GM19099 (cell line): Measurements from ENCODE around the gene PPFIA3.

ENCODE experiments used
- POLR2A ChIP-seq: IDR thresholded peaks from 3 replicates; pipeline ENCODE4 v1.6.1; 2011; ENCODE audit warnings: low read depth; ENCODE audit not compliant: insufficient read length; ENCODE audit errors: extremely low read depth

PPFIA3 gene

DNA sequence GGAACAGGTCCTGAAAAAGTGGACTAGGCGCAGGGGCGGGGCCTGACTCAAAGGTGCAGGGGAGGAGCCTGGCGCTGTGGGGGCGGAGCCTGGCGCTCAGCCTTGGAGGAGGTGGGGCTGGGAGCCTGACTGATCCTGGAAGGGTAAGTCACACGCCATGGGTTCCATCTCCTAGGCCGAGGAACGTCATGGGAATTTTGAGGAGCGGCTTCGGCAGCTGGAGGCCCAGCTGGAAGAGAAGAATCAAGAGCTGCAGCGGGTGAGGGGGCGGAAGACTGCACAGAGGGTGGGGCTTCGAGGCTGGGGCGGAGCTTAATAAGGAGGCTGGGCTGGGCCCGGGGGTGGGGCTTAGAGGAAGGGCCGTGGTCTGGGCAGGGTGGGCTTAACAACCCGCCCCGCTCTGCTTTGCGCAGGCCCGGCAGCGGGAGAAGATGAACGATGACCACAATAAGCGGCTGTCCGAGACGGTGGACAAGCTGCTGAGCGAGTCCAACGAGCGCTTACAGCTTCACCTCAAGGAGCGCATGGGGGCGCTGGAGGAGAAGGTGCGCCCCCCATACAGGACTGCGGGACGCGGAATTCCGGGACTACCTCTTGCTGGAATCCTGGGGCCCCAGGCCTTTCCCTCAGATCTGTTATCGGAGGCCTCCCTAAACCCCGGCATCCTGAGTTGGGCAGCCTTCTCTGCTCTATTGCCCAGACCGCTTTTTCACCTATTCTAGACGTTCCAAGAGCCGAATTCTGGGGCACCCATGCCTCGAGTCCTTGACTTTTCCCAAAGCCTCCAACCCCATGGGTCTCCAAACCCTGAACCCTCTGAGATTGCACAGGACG, 14.5 kb downstream of the PPFIA3 start:
- no peak for TF ChIP-seq POLR2A

DNA sequence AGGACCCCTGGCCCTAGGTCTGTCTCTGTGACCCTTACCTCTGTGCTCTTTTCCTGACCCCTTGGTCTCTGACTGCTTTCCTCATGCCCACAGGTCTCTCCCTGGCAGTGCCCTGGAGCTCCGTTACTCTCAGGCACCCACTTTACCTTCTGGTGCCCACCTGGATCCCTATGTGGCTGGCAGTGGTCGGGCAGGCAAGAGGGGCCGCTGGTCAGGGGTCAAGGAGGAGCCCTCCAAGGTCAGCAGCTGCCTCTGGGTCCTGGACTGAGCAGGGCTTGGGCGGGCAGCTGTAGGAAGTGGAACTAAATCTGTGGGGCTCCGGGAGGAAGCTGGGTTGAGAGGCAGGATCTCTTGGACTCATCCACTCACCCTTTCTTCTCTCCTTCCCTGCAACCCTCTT, 16.3 kb downstream of the PPFIA3 start:
- no peak for TF ChIP-seq POLR2A

DNA sequence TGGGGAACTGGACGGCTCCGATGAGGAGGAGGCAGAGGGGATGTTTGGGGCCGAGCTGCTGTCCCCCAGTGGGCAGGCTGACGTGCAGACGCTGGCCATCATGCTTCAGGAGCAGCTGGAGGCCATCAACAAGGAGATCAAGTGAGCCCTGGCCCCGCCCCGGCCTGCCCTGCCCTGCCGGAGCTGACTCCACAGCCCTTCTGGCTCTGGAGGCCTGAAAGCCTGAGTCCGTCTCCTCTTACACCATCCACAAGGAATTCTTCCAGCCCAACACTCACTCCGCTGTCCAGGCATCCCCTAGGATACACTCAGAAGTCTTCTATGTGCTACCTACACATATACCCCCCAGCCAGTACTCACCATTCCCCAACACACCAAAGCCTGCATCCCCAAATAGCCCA, 17.4 kb downstream of the PPFIA3 start:
- TF ChIP-seq POLR2A: no peak

DNA sequence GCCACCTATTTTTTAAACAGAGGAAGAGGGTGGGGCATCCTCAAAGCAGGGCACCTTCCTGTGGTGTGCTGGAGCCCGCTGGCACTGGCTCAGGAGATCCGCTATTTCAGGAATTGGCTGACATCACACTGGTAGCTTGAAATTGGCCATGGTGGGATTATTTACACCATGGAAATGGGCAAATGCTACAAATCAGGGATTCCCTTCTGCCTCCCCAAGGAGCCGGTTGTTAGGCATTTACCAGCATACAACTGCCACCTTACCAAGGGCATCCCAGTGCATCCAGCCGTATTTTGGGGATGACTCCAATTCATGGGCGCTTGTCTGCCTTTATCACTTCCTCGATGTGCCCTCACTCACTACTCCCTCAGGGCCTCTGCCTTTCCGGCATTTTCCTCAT, 21.6 kb downstream of the PPFIA3 start:
- TF ChIP-seq POLR2A: no peak

DNA sequence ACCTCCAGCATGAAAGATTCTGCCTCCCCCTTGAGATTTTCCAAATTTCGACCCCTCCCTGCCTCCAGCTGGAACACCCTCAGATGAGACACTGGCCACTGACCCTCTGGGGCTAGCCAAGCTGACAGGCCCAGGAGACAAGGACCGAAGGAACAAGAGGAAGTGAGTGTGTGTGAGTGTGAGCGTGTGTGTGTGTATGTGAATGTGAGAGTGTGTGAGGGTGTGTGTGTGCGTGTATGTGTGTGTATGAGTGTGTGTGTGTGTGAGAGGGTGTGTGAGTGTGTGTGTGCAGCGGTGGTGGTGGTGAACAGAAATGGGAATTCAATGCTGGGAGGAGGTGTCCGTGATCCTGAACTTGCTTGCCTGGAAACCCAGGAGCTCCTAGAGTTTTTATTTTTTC, 22.0 kb downstream of the PPFIA3 start:
- TF ChIP-seq POLR2A: no peak

DNA sequence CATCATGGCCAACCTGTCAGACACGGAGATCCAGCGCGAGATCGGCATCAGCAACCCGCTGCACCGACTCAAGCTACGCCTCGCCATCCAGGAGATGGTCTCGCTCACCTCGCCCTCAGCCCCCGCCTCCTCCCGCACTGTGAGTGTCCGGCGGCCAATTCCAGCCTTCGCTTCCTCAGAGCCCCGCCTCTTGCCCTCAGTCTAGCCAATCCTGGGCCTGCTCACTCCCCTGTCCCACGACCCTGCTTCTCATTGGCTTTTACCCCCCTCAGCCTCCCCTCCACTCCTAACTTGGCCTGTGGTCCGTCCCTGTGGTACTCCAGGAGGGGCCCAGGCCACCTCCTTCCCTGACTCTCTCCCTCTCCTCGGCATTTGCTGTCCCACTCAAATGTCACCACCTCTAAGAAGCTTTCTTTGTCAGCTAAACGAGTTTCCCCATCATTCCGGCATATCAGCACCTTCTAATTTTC, 23.6 kb downstream of the PPFIA3 start:
- no peak for TF ChIP-seq POLR2A

DNA sequence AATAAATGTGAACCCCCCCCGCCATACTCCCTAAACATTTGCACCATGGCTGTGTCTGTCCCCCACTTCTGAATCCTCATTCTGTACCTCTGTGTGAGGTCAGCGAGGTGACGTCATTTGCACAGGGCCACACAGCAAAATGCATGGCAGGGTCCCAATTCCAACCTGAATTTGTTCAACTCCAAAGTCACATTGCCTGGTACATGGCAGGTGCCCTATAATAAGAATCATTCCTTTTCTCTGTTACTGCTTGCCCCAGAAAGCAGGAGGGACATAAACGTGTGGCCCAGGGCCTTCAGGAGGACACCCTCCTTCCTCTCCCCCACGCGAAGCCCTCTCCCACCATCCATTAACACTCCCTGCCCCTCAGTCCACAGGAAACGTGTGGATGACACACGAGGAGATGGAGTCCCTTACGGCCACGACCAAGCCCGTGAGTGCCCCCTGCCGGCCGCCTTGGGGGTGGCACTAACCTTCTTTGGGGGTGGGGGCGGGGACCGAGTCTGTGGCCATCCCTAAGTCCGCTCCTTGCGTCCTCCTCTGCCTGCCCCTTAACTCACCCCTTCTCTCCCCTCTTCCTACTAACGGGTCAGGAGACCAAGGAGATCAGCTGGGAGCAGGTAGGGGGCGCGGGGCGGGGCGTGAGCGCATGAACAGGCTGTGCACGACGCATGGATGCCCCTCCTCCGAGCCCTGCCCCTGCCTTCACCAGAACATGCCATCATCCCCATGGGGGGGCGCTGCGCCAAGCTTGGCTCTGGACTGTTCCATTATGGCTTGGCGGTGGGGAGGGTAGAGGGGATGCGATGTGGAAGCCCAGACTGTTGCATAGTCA, 26.4 kb downstream of the PPFIA3 start:
- TF ChIP-seq POLR2A: no peak

DNA sequence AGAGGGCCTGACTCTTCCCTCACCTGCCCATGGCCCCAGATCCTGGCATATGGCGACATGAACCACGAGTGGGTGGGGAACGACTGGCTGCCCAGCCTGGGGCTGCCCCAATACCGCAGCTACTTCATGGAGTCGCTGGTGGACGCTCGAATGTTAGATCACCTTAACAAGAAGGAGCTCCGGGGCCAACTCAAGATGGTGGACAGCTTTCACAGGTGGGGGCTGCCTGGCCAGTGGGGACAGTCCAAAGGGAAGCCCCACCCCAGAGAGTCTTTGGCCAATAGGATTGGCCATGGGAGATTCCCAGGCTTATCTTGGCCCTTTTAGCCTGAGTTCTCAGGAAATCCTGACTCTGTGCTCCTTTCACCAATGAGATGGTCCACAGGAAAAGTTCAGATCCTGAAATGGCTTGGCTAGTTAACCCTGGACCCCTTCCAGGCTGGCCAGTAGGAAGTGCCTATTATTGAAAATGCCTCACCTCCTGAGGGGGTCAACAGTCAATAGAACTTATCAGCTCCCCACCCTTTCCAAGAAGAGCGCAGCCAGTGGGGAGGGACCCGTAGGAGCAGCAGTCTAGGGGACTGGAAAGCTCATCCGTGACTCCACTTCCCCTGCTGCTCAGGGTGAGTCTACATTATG, 28.8 kb downstream of the PPFIA3 start:
- TF ChIP-seq POLR2A: no peak

DNA sequence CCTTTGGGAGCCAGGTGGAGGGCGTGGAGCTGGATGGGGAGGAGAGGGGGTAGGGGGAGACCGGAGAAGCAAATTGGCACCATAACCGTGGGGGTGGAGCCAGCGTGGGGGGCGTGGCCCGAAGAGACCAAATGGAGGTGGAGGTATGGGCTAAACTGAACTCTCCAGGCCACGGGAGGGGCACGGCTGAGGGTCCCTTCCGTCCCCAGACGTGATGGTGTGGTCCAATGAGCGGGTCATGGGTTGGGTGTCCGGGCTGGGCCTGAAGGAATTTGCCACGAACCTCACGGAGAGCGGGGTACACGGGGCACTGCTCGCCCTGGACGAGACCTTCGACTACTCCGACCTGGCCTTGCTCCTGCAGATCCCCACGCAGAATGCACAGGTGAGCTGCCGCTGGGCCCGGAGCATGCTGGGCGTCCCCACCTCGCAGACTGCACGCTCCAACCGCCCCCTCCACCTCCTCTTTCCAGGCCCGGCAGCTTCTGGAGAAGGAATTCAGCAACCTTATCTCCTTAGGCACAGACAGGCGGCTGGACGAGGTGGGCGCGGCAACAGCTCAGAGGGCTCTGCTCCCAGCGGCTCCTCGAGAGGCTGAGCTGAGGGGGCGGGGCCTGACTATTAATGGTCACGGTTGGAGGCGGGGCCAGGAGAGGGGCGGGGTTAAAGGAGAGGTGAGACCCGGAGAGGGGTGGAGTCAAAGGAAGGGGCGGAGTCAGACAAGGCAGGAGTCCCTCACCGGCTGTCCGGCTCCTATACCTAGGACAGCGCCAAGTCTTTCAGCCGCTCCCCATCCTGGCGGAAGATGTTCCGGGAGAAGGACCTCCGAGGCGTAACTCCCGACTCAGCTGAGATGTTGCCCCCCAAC, 29.7 kb downstream of the PPFIA3 start:
- no peak for TF ChIP-seq POLR2A

DNA sequence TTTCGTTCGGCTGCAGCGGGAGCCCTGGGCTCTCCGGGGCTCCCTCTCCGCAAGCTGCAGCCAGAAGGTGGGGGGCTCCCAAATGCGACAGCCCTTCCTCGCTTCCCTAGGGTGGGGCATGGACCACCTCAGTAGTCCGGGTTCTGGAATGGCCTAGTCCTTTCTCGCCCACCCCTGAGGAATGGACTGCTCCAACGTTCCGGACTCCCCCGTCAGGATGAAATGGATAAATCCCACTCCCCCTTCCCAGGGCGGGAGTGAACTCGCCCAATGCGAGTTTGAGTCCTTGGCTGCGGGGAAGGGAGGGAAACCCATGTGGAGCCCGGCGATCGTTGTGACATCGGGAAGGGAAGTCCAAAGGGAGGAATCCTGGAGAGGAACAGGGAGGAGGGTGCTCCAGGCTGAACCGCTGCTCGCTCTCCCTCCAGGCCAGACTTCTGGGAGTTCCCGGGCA, 30.3 kb downstream of the PPFIA3 start:
- no peak for TF ChIP-seq POLR2A

DNA sequence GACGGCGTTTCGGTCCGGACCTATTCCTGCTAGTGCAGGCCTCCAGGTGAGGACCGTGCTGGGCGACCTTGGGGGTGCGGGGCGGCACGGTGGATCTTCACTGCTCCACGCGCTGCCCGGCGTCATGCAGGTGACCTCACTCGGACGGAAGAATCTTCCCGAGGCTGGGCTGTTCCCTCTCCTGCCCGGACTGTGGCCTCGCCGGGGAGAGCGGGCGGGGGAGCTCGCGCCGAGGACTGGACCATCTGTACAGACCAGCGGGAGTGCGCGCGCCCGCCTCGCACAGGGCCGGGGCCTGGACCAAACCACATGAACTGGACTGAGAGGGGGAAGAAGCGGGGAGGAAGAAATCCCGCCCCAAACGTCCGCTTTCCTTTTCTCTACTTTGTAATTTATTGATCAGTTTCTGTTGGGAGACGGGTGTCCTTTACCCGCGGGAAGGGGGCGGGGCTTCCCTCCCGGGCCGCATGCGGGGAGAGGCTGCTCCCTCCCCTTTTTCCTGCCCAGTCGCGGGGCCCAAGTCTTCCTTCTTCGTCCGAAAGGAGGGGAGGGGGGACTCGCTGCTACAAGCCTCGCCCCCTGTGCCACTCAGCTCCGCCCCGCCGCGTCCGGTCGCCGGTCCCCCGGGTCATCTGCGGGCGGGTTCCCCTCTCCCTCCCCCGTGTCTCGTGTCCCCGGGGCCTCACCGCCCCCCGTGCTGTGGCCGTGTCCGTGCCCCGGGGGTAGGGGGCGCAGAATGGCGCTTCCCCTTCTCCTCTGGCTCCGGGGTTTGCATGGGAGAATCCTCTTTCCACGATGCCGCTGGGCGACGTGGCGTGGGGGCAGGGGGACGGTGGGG, 31.0 kb downstream of the PPFIA3 start:
- TF ChIP-seq POLR2A: no peak

DNA sequence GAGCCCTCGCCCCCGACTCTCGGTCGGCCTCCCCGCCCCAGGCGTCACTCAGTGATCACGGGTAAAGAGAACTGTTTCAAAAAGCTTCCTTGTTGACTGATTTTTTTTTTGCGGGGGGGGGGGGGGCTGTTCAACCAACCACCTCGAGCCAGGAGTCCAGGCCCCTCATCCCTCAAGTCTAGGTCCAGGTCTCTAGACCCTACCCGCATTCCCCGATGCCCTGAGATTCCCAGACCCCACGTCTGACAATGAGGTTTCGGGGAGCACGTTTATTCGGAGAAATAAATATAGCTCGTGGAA, 31.6 kb downstream of the PPFIA3 start:
- TF ChIP-seq POLR2A: no peak

DNA sequence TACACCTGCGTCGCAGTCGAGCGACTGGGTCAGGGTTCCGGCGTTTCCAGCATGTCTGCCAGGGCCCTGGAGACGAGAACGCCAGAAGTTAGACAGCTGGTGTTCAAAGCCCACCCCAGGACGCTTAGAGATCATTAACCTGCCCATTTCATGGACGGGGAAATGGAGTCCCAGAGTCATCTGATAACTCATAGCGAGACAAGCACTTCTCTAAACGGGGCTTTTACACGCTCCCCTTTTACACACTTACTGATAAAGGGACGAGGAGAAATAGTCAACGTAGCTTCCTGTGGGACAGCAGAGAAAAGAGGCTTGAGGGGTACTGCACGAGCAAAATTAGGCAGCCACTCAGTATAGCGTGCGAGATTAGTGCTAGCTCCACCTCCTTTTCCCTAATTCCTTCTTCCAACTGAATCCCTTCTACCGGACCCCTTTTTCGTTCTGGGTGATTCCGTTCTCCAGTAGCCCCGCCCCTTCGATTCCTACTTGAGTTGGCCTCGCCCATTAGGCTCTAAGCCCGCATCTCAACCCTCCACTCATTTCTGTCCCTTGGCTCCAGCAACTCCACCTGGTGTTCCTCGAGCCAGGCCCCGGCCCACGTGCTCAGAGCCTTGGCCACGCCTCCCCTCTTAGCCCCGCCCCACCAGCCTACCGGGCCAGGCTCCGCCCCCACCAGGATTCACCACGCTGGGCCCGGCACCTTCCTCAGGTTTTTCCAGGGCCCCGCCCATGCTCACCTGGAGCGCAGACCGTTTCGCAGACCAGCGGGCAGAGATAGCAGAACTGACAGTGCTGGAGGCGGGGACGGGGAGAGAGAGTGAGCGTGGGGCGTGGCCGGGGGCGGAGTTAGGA, 32.1 kb downstream of the PPFIA3 start:
- TF ChIP-seq POLR2A: no peak
